OCI-LY1 (cell line): Measurements from ENCODE around the gene MLLT1.

Experiments used
- H2AFZ ChIP-seq: fragments of 200-600 bp; sonication (generic), shearing (Covaris generic); 2 replicates; pipeline ENCODE4 v1.6.0; 2014; ENCODE audit warnings: antibody characterized with exemption, mild to moderate bottlenecking, low read length
- H3F3A ChIP-seq: fragments of 200-600 bp; sonication (generic), shearing (Covaris generic); 2 replicates; pipeline ENCODE4 v1.6.0; 2014; ENCODE audit warnings: mild to moderate bottlenecking, antibody characterized with exemption, low read length, moderate library complexity; ENCODE audit not compliant: insufficient read depth
- H3K27ac ChIP-seq: fragments of 200-600 bp; sonication (generic); 2 replicates; pipeline ENCODE4 v1.5.1; 2014; ENCODE audit warnings: low read length, mixed run types, mild to moderate bottlenecking, low read depth; ENCODE audit not compliant: poor library complexity, severe bottlenecking
- H3K27me3 ChIP-seq: fragments of 200-600 bp; sonication (generic); 2 replicates; pipeline ENCODE4 v1.6.0; 2014; ENCODE audit warnings: antibody characterized with exemption, mild to moderate bottlenecking, low read length, moderate library complexity; ENCODE audit not compliant: insufficient read depth
- H3K36me3 ChIP-seq: fragments of 200-600 bp; sonication (generic); 2 replicates; pipeline ENCODE4 v1.6.1; 2014; ENCODE audit warnings: mild to moderate bottlenecking, antibody characterized with exemption, low read length, moderate library complexity, mixed read lengths; ENCODE audit not compliant: insufficient read depth
- H3K4me1 ChIP-seq: fragments of 200-600 bp; sonication (generic); 2 replicates; pipeline ENCODE4 v1.5.1; 2014; ENCODE audit warnings: mild to moderate bottlenecking, low read length, moderate library complexity; ENCODE audit not compliant: insufficient read depth, severe bottlenecking
- H3K4me2 ChIP-seq: fragments of 200-600 bp; sonication (generic), shearing (Covaris generic); 2 replicates; pipeline ENCODE4 v1.6.1; 2014; ENCODE audit warnings: low read length
- H3K4me3 ChIP-seq: fragments of 200-600 bp; sonication (generic); 2 replicates; pipeline ENCODE4 v1.5.1; 2014; ENCODE audit warnings: low read length, low read depth, mild to moderate bottlenecking, mixed read lengths; ENCODE audit not compliant: poor library complexity, severe bottlenecking
- H3K79me2 ChIP-seq: fragments of 200-600 bp; shearing (Covaris generic); 2 replicates; pipeline ENCODE4 v1.6.1; 2016; ENCODE audit warnings: mixed run types, low read length, mixed read lengths; ENCODE audit not compliant: insufficient read depth
- H3K9ac ChIP-seq: fragments of 200-600 bp; sonication (generic), shearing (Covaris generic); 2 replicates; pipeline ENCODE4 v1.6.1; 2014; ENCODE audit warnings: mild to moderate bottlenecking, low read length, mixed read lengths
- H3K9me2 ChIP-seq: fragments of 200-600 bp; sonication (generic), shearing (Covaris generic); 2 replicates; pipeline ENCODE4 v1.6.1; 2014; ENCODE audit warnings: low read depth, mild to moderate bottlenecking, low read length, mixed read lengths
- H3K9me3 ChIP-seq: fragments of 200-600 bp; shearing (Covaris generic); 2 replicates; pipeline ENCODE4 v1.6.1; 2014; ENCODE audit warnings: low read length, mixed read lengths
- H4K20me1 ChIP-seq: fragments of 200-600 bp; sonication (generic), shearing (Covaris generic); 2 replicates; pipeline ENCODE4 v1.6.0; 2016; ENCODE audit warnings: mild to moderate bottlenecking, low read length; ENCODE audit not compliant: insufficient read depth
- CTCF ChIP-seq: fragments of 200-600 bp; sonication (generic), shearing (Covaris generic); IDR thresholded peaks from 2 replicates; pipeline ENCODE4 v1.5.1; 2017; ENCODE audit warnings: mild to moderate bottlenecking, antibody characterized with exemption, low read length, moderate library complexity, mixed read lengths
- EZH2 ChIP-seq: fragments of 200-600 bp; sonication (generic), shearing (Covaris generic); IDR thresholded peaks from 2 replicates; pipeline ENCODE4 v1.8.0; 2017; ENCODE audit warnings: borderline replicate concordance, mixed run types, mild to moderate bottlenecking, antibody characterized with exemption, low read length, moderate library complexity, mixed read lengths

The MLLT1 gene

GRCh38 chr19:6216996-6217751, 62.6 kb downstream of the MLLT1 start:
- TF ChIP-seq EZH2 (no peak), CTCF (no peak)
- Histone ChIP-seq H2AFZ (no peak overlapping the region), H3K4me1 (no peaks in the 10 kb centered on the region), H3K4me3 (no peak overlapping the region), H3K4me2 (no peak overlapping the region), H3F3A (no peaks in the 10 kb centered on the region), H3K36me3 (peaks cover 32% of the 10 kb centered on the region; the same call in 1 of the 2 replicates), H3K79me2 (no peaks in the 10 kb centered on the region), H3K9me2 (no peaks in the 10 kb centered on the region), H3K27ac (no peak overlapping the region), H4K20me1 (no peaks in the 10 kb centered on the region), H3K9ac (no peak overlapping the region), H3K9me3 (no peaks in the 10 kb centered on the region), H3K27me3 (no peaks in the 10 kb centered on the region)

GRCh38 chr19:6216236-6216995, 63.4 kb downstream of the MLLT1 start:
- Histone ChIP-seq H3K9ac (no peak overlapping the region), H3K4me3 (no peak overlapping the region), H3K4me2 (no peak overlapping the region), H3K4me1 (no peaks in the 10 kb centered on the region), H4K20me1 (no peaks in the 10 kb centered on the region), H3K36me3 (peaks cover 24% of the 10 kb centered on the region; the same call in 1 of the 2 replicates), H3K79me2 (no peaks in the 10 kb centered on the region), H3K9me2 (no peaks in the 10 kb centered on the region), H3K27ac (no peak overlapping the region), H2AFZ (no peak overlapping the region), H3K27me3 (no peaks in the 10 kb centered on the region), H3K9me3 (no peaks in the 10 kb centered on the region), H3F3A (no peaks in the 10 kb centered on the region)
- no peak for TF ChIP-seq EZH2
- TF ChIP-seq CTCF, result no peak

GRCh38 chr19:6215701-6216235, 64.0 kb downstream of the MLLT1 start:
- TF ChIP-seq CTCF, result no peak
- no peak for TF ChIP-seq EZH2
- Histone ChIP-seq H3K36me3 (peaks cover 19% of the 10 kb centered on the region; the same call in 1 of the 2 replicates), H3K27ac (no peak overlapping the region), H4K20me1 (no peaks in the 10 kb centered on the region), H3K4me2 (no peak overlapping the region), H3K4me1 (no peaks in the 10 kb centered on the region), H2AFZ (no peak overlapping the region), H3K79me2 (no peaks in the 10 kb centered on the region), H3K9me2 (no peaks in the 10 kb centered on the region), H3F3A (no peaks in the 10 kb centered on the region), H3K4me3 (no peak overlapping the region), H3K9me3 (no peaks in the 10 kb centered on the region), H3K9ac (no peak overlapping the region), H3K27me3 (no peaks in the 10 kb centered on the region)
